H4 (cell line): ENCODE data around the gene ACKR3. TPM values are rescaled to one million over a fixed set of nuclear protein-coding genes. Genes with fewer than 3 reads are reported as not detected.

ENCODE experiments used
- DNase-seq: peaks from one replicate; pipeline ENCODE4 v3.0.0-alpha.2; 2015; ENCODE audit warnings: low spot score
- total RNA-seq: library from RNA; depleted of rRNA; stranded (reverse); fragments of >200 nt; shearing (Covaris generic); gene quantifications from 2 replicates; pipeline ENCODE4 v1.2.3, GENCODE V29; 2014

ACKR3 gene
- total RNA-seq, 1 experiment from 2014 or later: 1.0 TPM

DNA sequence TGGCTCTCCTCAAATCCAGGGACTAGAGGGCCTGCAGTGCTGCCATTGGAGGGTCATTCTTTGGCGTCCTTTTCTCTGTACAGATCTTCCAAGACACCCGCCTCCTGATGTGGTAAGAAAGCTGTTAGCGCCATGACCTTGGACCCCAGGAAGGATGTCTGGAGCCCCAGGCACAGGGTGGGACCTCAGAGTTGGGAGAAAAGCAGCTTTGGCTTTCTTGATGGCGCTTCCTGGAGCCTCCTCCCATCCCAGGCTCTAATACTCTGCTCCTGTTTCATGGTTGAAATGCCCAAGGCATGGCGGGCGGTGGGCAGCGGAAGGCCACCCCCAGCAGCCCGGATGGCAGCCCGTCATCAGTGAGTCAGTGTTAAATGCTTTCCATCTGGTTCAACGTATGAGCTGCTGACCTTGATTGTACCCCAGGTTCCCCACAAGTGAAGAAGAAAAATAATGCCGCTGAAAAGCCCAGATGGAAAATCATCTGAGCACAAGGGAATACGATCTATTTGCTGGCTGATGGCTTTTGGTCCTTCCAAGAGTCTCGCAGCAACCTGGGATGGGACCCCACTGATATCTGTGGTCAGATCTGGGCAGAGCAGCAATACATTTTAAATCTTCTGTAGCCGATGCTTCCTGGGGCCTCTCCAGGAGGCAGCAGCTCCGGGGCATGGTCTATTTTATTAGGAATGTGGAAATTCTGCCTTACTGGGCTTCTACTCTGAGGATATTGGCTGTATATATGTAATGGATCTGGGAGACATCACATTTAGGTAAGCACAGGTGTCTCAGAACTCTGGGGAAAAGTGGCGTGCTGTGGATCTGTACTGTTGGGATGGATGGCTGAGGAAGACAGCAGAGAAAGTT lies 15.1 kb downstream of the ACKR3 start:
- no peak for DNase-seq

DNA sequence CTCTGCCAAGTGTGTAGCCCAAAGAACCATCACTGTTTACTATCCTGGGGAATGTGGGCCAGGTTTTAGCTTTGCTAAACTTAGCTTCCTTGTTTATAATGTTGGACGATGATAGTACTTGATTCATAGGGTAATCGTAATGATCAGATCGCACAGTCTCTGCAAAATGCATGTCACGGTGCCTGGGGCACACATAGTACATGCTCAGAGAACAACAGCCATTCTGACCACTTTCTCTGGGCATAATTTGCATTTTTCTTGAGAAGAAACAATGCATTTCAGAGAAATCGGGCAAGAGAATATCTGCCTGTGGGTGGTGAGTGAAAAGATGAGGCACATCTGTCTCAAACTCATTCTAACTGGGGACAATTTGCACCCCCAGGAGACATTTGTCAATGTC lies 16.3 kb downstream of the ACKR3 start:
- DNase-seq: no peak

DNA sequence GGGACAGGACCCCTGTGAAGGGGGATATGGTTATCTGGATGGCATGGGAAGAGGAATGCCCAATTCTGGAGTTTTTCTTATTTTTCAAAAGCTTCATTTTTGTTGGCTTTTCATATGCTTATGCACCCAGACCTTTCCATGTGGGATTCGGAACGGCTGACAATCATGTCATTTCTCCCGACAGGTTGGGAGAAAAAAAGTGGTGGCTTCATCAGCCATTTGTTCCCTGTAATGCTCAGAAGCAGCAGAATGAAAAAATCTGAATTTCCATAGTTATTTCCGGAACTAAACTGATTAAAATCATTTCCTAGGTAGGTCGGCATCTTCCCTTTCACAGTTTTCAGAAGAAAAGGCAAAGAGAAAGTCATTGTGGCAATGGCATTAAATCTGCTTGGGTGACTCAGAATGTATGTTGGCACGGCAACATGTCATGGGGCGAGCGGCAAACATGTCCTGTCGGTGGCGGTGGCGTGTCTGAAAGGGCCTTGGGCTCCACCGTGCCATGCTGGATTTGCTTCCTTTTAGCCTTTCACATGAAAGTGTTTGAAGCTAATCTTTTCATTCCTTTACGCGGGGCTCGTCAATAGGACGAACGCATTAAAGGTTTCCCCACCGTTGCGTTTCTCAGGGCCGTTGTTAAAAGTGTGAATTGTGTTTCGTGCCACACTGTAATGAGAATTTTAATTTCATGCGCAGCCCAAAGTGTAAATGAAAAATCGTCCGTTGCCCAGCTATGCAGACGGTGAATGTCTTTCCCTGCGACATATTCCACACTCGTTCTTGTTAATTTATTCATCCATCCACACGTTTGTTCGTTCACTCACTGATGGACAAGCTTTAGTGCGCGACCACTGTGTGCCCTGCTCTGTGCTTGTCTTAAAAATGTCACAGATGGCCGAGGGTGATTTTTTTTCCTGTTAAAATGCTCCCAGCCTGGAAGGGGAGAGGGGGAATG lies 18.5 kb downstream of the ACKR3 start:
- no peak for DNase-seq

DNA sequence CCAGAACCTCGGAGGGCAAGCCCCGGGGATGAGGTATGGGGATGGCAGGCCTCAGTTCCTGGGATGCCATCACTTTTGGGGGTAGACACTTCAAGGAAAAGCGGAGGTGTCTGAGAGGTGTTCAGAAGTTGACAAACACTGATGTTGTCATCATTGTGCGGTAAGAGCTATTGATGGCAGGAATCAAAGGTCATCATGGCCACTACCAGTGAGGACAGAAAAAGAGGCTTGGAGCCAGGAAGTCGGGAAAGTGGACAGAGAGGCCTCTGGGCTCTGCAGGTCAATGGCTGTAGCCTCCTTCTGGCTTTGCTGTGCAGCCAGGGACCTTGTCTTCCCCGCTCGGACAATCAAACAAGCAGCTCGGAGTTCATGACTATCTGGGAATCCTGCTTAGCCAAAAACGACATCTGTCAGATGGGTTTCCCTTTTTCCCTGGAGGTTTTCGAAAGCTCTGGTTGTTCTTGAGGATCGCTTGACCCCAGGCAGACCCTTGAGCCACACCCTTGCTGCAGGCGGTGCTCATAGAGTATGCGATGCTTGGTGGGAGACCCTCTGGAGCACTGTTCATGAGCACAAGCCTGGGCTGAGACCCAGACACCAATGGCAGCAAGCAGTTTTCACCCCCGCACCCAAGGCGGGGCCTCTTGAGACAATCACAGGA lies 19.4 kb downstream of the ACKR3 start:
- no peak for DNase-seq

DNA sequence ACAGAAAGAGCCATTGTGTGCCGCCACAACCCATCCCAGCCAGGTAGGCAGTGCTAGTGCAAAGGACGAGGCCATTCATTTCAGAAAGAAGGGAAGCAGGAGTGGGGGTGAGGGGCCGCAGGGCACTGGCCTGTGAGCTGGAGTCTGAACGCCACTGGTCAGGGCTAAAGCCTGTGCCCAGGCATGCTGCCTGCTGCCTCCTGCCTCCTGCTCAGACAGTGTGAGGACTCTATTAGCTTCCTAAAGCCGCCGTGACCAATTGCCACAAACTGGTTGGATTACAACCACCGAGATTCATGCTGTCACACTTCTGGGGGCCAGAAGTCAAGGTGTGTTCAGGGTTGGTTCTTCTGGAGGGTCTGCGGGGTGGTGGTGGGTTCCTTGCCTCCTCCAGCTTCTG lies 21.2 kb downstream of the ACKR3 start:
- DNase-seq: no peak

DNA sequence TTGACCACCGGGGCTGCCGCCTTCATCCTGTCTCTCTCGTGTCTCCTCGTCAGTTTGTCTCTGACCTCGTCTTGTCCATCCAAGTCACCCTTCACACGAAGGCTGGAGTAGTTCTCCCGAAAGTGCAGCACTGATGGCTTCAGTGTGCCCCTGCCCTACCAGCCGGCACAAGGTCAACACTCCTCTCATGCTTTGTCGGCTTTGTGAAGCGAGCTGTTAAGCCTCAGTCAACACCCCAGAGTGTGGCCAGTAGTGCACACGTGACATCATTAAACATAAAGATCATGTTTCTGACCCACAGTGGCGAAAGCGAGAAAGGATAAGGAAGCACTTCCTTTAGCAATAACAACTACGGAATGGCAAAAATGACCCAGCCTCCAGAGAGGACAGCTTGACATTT lies 23.2 kb downstream of the ACKR3 start:
- no peak for DNase-seq

DNA sequence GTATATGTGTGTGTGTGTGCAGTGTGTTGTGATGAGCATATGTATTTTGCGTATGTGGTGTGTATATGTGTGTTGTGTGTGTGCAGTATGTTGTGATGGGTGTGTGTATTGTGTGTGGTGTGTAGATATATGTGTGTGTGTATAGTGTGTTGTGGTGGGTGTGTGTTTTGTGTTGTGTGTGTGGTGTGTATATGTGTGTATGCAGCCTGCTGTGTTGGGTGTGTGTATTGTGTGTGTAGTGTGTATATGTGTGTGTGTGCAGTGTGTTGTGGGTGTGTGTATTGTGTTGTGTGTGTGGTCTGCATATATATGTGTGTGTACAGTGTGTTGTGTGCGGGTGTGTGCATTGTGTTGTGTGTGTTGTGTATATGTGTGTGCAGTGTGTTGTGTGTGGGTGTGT lies 23.9 kb downstream of the ACKR3 start:
- no peak for DNase-seq

DNA sequence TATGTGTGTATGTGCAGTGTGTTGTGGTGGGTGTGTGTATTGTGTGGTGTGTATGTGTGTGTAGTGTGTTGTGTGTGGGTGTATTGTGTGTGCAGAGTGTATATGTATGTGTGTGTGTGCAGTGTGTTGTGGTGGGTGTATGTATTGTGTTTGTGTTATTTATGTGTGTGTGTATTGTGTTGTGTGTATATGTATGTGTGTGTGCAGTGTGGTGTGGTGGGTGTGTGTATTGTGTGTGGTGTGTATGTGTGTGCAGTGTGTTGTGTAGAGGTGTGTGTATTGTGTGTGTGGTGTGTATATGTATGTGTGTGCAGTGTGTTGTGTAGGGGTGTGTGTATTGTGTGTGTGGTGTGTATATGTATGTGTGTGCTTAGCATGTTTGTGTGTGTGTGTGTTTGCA lies 24.3 kb downstream of the ACKR3 start:
- no peak for DNase-seq

DNA sequence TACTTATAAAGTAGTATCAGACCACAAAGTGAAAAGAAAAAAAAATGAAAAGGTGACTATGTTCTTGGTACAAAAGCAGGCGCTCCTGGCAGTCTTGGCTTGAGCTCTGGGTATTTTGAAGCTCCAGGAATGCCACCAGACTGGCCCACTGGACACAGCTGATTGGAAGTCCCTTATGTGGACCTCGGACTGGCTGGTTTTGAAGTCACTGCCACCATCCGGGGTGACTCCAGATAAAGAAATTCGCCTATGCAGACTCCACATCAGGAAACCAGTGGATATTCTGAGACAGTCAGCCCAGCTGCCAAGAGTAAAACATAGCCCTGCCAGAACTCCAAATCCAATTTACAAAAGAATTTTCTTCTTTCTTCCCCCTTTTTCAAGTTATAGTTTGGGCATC lies 28.0 kb downstream of the ACKR3 start:
- no peak for DNase-seq

DNA sequence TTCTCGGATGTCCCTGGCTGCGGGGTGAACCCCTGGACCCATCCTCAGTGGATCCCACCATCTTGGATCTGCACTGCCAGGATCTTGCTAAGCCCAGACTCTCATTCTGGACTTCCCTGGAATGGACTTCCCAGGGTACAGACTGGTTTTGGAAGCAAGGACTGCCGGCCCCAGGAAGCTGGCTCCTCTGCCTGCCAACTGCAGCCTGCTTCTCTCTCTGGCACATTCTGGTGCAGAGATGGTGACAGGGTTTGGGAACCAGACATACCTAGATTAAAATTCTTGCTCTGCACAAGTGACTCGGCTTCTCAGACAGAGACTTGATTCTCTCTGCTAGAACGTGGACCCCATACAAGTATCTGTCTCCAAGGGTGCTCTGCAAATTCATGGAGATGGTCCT lies 29.4 kb downstream of the ACKR3 start:
- DNase-seq: no peak

DNA sequence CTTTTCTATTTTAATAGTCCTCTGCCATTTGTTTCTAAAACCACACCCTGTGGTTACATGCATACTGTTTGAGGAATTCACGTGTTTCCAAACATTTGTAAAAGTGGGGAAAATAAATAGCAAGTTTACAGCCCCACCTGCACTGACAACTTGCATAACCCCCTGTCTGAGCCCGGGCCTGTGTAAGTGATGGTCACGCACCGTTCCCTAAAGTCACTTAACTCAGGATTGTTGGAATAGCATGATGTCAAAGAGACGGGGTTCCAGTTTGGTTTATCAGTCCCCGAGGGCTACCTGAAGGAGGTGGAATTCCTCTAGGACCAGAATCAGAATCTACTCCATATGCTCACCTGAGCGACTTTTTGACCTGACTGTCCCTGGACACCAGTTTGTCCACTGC lies 30.5 kb downstream of the ACKR3 start:
- DNase-seq: no peak

DNA sequence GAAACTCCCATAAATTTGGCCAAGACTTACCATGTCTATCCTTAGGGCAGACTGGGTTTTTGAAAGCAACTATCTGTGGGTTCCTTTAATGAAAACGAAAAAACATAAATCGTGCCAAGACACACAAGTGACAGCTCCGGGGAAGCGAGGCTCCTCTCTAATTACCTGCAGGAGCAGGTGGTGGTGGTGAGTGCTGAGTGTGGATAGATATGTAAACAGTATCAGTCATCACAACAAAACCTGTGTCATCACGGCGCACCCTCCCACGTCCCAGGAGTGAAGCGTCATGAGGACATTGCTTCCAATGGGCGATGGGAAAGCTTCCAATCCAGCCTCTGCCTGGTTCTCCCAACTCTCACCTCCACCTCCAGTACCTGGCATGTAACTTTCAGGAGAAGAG lies 31.3 kb downstream of the ACKR3 start:
- DNase-seq: no peak

DNA sequence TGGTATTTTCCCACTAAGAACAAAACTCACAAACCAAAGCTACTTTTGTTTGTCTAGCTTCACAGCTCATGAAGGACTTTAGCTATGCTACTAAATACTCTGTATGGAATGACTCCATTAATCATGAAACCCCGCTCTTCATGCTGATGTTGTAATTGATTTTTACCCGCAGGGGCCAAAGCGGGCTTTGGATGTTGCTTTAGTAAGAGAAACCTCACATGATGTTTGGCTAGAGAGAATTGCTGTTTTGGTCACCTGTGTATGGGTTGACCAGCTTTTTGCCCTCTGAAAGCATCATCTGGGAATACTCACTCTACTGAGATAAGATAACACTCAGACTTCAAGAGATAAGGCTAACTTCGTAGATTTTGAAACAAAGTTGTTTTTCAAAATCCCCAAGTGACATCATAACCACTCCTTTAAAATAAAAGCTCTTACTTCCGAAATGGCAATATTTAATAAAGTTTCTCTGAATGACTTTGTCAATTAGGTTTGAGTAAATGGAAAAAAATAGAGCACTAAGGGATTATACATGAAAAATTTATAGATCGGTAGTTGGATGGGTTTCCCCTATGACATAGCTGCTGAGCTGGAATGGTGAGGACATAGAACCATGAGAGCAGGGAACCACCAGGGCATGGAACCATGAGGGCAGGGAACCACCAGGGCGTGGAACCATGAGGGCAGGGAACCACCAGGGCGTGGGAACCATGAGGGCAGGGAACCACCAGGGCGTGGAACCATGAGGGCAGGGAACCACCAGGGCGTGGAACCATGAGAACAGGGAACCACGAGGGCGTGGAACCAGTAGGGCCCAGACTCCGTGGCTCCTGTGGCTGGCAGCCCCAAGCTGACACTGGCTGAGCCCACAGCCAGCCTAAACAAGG lies 31.9 kb downstream of the ACKR3 start:
- DNase-seq: no peak

DNA sequence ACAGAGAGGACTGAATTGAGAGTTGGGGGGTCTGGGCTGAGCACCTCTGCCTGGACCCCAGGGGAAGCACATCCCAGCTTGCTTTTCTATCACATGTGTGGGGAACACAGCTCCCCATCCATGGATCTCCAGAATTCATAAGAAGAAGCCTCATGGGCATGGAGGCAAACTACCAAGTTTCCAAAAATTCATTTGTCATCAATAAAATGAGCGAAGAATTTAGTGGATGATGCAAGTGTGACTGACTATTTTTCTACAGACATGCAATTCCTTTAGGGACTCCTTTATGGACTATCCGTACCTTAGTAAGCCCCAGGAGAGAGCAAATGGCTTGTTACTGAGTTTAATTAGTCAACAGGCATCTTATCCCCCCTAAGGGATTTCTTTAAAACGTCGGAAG lies 33.1 kb downstream of the ACKR3 start:
- no peak for DNase-seq

DNA sequence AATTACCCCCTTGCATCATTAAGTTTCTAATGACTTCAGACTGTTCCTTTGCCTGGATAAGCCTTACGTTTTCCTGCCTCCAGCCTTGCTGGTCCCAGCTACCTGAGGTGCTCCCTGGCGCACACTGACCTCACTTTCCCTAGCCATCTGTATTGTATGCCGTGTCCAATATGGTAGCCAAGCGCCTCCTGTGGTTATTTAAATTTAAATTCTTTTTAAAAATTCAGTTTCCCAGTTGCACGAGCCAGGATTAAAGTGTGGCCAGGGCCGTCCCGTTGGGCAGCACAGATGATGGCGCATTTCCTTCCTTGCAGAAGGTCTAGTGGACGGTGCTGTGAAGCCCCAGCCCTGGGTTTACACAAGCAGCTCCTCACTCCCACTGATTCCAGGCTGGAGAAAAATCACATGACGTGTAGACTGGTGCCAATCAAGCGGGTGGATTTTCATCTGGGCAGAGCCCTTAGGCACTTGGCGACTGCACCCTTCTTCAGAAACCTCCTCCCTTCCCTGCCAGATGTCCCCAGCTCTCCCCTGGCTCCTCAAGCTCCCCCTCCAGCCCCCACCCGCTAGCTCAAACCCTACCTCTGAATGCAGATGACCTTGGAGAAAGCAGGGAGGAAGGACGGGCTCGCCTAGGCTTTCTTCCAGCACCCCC lies 33.9 kb downstream of the ACKR3 start:
- no peak for DNase-seq

DNA sequence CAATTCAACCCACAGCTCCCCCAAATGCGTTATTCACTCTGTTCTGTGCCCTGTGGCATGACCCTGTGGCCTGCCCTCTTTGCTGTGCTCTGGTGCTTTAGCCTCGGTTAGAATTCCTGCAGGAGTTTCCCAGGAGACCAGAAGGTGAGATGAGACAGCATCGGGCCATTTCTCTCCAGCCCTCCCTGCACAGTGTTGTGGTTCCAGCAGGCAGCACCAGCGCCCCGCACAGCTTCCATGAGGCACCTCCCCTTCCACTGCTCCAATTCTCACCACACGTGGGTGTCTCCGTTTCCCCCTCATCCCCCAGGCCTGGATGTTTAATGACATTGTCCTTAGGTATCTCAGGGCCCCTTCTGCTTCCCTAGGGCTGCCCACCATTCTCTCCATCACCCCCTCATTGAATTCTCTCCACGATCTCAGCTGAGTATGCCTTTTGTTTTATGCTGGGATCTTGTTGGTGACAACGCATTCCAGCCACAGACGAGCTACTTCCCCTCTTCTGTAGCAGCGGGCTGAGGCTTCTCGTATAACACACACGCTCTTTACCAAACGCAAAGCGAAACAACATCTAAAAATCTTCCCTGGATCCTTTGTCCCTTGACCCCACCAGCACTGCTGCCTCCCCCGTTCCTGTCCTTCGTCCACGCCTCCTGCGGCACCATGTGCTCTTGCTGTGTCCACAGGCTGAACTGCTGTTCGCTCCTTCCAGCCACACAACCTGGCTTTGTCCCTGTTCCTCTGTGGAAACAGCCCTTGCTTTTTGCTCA lies 35.1 kb downstream of the ACKR3 start:
- DNase-seq: no peak

DNA sequence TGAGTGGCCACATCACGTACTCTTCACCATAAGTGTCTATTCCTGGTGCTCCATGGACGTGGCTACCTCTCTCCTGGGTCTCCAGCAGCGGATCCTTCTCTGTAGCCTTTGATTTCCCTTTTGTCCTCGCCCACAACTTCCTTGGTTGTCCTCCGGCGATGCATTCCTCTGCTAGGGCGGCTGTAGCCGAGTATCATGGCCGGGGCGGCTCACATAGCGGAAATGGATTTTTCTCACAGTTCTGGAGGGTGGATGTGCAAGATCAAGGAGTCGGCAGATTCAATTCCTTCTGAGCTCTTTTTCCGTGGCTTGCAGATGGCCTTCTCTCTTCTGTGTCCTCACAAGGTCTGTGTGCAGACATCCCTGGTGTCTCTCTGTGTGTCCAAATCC lies 35.7 kb downstream of the ACKR3 start:
- DNase-seq: no peak

DNA sequence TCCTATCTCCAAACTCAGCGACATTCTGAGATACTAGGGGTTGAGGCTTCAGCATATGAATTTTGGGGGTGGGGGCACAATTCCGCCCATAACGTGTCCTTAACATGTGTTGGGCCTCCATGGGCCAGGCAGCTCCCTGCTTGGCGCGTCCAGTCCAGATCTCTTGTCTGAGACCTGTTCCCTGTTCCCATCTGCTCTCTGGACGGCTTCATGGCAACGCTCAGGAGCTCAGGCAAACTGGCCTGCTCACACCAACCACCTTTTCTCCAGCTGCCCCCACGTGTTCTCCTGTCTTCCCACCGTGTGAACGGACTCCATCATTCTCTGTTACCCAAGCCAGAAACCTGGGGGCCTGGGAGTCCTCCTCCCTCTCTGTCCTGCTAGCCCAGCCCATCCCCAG lies 36.4 kb downstream of the ACKR3 start:
- DNase-seq: no peak

DNA sequence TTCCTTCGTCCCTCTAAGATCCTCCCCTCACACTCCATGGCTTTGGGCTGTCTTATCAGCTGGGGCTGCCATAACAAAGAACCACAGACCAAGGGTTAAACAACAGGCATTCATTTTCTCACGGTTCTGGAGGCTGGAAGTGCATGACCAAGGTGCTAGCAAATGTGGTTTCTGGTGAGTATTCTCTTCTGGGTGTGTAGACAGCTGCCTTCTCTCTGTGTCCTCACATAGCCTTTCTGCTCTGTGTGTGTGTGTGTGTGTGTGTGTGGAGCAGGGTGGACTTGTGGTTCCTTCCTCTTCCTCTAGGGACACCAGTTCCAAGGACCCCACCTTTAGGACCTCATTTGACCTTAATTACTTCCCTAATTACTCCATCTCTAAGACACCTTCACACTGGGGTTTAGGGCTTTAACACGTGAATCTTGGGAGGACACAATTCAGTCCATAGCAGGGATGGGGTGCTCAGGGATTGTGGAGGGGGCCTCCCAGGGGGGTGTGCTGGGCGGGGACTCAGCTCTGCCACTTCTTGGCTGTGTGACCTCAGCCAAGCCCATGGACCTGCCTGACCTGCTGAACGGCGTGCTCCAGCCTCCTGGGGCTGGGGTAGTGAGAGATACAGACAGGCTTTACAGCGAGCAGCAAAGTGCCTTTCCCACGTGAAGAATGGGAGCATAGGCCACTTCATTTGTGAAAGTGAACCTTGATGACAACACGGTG lies 38.0 kb downstream of the ACKR3 start:
- DNase-seq: peak; percentile 71

DNA sequence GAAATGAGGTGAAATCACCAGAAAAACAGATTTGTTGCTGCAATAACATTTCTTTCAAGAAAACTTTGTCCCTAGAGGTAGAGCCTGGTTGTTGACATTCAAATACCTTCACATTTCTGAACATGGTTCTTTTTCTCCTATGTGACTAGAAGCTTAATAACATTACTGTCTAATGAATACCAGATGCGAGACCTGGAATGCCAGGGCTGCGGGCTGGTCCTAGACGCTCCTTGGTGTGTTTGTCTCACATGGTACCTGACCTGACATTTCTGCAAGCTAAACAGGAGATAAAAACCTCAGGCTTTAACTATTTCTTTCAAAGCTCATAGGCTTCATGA lies 38.5 kb downstream of the ACKR3 start:
- no peak for DNase-seq
